ENCODE results near the gene PSMD1.

The PSMD1 gene

GRCh38 chr2:231213931-231214642 is 157.4 kb downstream of the PSMD1 start:
- DNase-seq: no peak

- no peak for DNase-seq
Observed at GRCh38 chr2:231218366-231218765, 161.7 kb downstream of the PSMD1 start.

GRCh38 chr2:231219289-231219688 is 162.6 kb downstream of the PSMD1 start:
- DNase-seq: no peak

- no peak for DNase-seq
Observed at GRCh38 chr2:231221761-231222160, 165.1 kb downstream of the PSMD1 start.
